ENCODE data around the gene RMRP.

The RMRP gene

GRCh38 chr9:35686222-35687203 is 28.7 kb upstream of the RMRP start:
- DNase-seq (ENCODE audit: low spot score), result no peak

GRCh38 chr9:35685506-35685905 is 27.7 kb upstream of the RMRP start:
- no peak for DNase-seq (ENCODE audit: low spot score)

GRCh38 chr9:35684921-35685320 is 27.1 kb upstream of the RMRP start:
- DNase-seq (ENCODE audit: low spot score), result no peak

DNA sequence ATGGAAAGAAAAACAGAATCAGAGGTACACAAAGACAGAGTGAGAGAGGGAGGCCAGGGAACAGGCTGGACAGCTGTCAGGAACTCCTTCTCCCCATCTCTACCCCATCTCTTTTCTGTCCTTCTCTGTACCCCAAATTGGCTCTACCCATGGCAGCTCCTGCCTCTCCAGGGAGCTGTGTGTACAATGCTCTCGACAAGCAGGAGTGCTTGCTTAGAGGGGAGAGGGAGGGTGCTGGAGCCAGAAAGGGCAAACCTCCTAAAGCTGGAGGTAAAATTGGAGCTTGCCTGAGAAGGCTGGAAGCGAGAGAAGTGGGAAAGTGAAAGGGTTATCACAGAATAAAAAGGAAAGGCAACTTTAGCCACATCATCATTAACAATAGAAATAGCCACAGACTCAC is 25.5 kb upstream of the RMRP start:
- DNase-seq (ENCODE audit: low spot score), result no peak

- no peak for DNase-seq (ENCODE audit: low spot score)
Measured at GRCh38 chr9:35682520-35683315, 24.9 kb upstream of the RMRP start.

DNA sequence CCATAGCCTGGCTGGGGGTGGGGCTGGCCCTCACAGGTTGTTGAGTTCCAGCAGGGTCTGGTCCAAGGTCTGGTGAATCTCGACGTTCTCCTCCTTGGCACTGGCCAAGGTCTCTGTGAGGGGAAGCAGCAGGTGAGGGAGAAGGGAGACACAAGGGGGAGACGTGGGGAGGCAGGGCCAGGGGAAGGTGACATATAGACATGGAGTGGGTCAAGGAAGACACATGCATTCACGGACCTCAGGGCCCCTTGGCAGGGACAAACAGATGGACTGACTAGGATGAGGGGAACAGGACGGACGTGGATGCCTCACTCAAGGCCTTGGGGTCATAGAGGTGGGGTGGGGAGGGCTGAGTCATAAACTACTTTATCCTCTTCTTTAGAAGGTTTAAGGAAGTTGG is 24.2 kb upstream of the RMRP start:
- no peak for DNase-seq (ENCODE audit: low spot score)

GRCh38 chr9:35681341-35682002 is 23.7 kb upstream of the RMRP start:
- DNase-seq (ENCODE audit: low spot score), result no peak

DNA sequence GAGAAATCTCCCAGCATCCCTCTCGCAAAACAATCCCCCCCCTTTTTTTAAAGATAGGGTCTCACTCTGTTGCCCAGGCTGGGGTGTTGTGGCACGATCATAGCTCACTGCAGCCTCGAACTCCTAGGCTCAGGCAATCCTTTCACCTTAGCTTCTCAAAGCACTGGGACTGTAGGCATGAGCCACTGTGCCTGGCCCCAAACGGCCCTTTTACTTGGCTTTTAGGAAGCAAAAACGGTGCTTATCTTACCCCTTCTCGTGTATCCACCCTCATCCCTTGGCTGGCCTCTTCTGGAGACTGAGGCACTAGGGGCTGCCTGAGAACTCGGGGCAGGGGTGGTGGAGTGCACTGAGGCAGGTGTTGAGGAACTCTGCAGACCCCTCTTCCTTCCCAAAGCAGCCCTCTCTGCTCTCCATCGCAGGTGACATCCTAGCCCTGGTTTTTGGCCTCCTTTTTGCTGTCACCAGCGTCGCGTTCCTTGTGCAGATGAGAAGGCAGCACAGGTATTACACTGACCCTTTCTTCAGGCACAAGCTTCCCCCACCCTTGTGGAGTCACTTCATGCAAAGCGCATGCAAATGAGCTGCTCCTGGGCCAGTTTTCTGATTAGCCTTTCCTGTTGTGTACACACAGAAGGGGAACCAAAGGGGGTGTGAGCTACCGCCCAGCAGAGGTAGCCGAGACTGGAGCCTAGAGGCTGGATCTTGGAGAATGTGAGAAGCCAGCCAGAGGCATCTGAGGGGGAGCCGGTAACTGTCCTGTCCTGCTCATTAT is 22.7 kb upstream of the RMRP start:
- DNase-seq (ENCODE audit: low spot score), result no peak

DNA sequence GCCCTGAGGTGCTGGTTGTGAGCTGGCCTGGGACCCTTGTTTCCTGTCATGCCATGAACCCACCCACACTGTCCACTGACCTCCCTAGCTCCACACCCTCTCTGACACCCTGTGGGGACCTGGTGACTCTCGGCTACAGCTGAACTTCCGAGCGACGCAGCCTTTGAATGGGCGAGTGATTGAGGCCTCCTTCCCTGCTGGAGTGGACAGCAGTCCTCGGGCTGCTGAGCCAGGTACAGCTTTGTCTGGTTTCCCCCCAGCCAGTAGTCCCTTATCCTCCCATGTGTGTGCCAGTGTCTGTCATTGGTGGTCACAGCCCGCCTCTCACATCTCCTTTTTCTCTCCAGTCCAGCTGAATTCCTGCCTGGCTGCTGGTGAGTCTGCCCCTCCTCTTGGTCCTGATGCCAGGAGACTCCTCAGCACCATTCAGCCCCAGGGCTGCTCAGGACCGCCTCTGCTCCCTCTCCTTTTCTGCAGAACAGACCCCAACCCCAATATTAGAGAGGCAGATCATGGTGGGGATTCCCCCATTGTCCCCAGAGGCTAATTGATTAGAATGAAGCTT is 22.0 kb upstream of the RMRP start:
- DNase-seq (ENCODE audit: low spot score), result no peak

DNA sequence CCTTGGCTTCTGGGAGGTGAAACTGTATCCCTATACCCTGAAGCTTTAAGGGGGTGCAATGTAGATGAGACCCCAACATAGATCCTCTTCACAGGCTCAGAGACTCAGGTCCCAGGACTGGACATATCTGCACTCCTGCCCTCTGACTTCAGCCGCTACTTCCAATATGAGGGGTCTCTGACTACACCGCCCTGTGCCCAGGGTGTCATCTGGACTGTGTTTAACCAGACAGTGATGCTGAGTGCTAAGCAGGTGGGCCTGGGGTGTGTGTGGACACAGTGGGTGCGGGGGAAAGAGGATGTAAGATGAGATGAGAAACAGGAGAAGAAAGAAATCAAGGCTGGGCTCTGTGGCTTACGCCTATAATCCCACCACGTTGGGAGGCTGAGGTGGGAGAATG is 21.3 kb upstream of the RMRP start:
- no peak for DNase-seq (ENCODE audit: low spot score)

- DNase-seq (ENCODE audit: low spot score), result no peak
Measured at GRCh38 chr9:35675732-35676392, 18.0 kb upstream of the RMRP start.

DNA sequence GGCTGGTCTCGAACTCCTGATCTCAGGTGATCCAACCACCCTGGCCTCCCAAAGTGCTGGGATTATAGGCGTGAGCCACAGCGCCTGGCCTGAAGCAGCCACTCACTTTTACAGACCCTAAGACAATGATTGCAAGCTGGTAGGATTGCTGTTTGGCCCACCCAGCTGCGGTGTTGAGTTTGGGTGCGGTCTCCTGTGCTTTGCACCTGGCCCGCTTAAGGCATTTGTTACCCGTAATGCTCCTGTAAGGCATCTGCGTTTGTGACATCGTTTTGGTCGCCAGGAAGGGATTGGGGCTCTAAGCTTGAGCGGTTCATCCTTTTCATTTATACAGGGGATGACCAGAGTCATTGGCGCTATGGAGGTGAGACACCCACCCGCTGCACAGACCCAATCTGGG is 17.4 kb upstream of the RMRP start:
- no peak for DNase-seq (ENCODE audit: low spot score)

DNA sequence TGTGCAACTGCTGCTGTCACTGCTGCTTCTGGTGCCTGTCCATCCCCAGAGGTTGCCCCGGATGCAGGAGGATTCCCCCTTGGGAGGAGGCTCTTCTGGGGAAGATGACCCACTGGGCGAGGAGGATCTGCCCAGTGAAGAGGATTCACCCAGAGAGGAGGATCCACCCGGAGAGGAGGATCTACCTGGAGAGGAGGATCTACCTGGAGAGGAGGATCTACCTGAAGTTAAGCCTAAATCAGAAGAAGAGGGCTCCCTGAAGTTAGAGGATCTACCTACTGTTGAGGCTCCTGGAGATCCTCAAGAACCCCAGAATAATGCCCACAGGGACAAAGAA is 16.2 kb upstream of the RMRP start:
- DNase-seq (ENCODE audit: low spot score), result no peak

DNA sequence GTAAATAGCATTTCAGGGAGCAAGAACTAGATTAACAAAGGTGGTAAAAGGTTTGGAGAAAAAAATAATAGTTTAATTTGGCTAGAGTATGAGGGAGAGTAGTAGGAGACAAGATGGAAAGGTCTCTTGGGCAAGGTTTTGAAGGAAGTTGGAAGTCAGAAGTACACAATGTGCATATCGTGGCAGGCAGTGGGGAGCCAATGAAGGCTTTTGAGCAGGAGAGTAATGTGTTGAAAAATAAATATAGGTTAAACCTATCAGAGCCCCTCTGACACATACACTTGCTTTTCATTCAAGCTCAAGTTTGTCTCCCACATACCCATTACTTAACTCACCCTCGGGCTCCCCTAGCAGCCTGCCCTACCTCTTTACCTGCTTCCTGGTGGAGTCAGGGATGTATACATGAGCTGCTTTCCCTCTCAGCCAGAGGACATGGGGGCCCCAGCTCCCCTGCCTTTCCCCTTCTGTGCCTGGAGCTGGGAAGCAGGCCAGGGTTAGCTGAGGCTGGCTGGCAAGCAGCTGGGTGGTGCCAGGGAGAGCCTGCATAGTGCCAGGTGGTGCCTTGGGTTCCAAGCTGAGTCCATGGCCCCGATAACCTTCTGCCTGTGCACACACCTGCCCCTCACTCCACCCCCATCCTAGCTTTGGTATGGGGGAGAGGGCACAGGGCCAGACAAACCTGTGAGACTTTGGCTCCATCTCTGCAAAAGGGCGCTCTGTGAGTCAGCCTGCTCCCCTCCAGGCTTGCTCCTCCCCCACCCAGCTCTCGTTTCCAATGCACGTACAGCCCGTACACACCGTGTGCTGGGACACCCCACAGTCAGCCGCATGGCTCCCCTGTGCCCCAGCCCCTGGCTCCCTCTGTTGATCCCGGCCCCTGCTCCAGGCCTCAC is 15.6 kb upstream of the RMRP start, which contains the start of gene CA9:
Gene CA9, plus strand, starts transcription at position 797 of the 893 bp plus-strand sequence. Its CDS starts 32 bp downstream, at position 829.
- no peak for DNase-seq (ENCODE audit: low spot score)

DNA sequence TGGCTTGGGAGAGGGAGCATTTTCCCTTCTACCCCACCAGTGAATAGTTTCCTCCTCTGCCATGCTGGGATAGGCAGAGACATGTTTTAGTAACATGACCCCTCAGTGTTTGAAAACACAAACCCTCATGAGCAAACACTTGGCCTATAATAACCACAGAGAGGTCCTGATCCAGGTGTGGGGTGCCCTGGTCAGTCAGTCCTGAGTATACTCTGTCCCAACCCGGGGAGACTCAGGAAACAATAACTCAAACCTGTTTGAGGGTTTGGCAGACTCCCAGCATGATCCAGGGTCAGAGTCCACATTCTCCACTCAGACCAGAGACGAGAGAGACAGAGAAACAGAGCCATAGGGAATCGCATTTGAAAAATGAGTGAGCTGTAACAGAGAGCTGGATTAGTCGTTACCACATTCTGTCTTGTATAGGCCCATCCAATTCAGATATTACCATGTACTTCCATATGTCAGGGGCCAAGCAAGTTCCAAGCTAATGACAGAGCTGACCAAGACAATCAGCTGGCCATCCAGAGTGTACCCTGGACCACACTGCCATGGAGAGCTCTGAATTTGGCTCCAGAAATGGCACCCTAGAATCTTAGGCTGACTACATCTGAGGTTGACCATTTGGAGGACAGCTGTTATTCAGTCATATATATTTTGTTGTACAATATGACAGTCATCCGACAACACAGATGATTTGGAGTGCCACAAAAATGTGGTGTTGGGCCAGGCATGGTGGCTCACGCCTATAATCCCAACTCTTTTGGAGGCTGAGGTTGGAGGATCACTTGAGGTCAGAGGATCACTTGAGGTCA is 11.7 kb upstream of the RMRP start:
- no peak for DNase-seq (ENCODE audit: low spot score)

DNA sequence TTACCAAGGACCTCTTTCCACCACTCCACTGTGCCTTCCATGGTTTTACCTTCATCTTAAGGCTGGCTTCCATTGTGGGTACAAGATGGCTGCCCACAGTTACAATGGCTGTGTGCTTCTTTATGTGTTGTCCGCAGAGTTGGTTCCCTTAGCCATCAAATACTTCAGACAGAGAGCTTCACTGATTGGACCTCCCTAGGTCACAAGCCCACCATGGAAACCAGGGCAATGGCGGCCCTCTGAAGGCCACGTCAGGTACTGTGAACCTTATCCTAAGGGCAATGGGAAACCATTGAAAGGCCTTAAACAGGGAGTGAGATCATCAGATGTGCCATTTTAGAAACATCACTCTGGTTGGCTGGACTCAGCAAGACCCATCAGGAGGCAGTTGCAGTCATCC is 10.1 kb upstream of the RMRP start:
- no peak for DNase-seq (ENCODE audit: low spot score)

DNA sequence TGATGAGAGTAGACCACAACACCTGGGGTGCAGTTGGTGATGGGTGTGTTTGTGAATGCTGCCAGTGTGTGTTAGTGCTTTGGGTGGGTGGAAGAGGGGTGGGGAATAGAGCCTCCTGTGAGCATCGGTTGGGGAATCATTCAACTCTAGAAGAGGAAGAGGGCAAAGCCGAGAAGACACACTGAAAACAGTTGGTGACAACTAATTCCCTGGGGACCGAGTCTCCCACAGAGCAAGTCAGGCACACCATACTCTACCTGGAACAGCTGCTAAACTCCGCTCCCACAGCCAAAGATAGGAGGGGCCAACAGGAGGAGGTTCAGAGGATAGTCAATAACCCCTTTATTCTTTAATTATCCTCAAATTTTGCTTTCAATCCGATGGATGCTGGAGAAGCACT is 8.7 kb upstream of the RMRP start:
- DNase-seq (ENCODE audit: low spot score), result no peak

GRCh38 chr9:35666045-35666444 is 8.2 kb upstream of the RMRP start:
- DNase-seq (ENCODE audit: low spot score), result no peak

- no peak for DNase-seq (ENCODE audit: low spot score)
Measured at GRCh38 chr9:35665471-35665818, 7.6 kb upstream of the RMRP start.
